A673 (cell line): ENCODE measurements around the gene CEP68. TPM values are rescaled to one million over a fixed set of nuclear protein-coding genes. Genes with fewer than 3 reads are reported as not detected.

Source experiments
- BruUV-seq: library from RNA; stranded (reverse); fragments of 400-500 nt; replicated peaks from 2 replicates; lab custom pipeline; 2021; lab: Mats Ljungman, UMichigan
- CTCF ChIA-PET: fragments of 300-600 bp; sonication (Branson Sonifier 250); formaldehyde crosslinking; loops from one replicate; lab custom pipeline; 2022; ENCODE audit warnings: antibody characterized with exemption; lab: Charles Lee
- POLR2A ChIA-PET: fragments of 300-600 bp; sonication (Branson Sonifier 250); formaldehyde crosslinking; loops from one replicate; lab custom pipeline; 2022; ENCODE audit warnings: antibody characterized with exemption; ENCODE audit not compliant: low non-redundant PET; lab: Charles Lee
- DNase-seq: peaks from one replicate; pipeline ENCODE4 v3.0.0-alpha.2; 2015; ENCODE audit warnings: low spot score
- H3K27ac ChIP-seq: fragments of 200-600 bp; sonication (generic); 2 replicates; pipeline ENCODE4 v1.5.1; 2016; ENCODE audit warnings: mixed run types, low read depth, mild to moderate bottlenecking, mixed read lengths, antibody characterized with exemption, low read length; ENCODE audit not compliant: poor library complexity, severe bottlenecking
- H3K27me3 ChIP-seq: fragments of 200-600 bp; sonication (generic); replicated peaks from 2 replicates; pipeline ENCODE4 v1.6.1; 2017; ENCODE audit warnings: mixed run types, low read depth, mild to moderate bottlenecking, mixed read lengths, antibody characterized with exemption, low read length; ENCODE audit not compliant: insufficient read depth, poor library complexity
- H3K36me3 ChIP-seq: fragments of 200-600 bp; sonication (generic); 2 replicates; pipeline ENCODE4 v1.6.1; 2016; ENCODE audit warnings: mixed run types, mild to moderate bottlenecking, mixed read lengths, antibody characterized with exemption, low read length; ENCODE audit not compliant: insufficient read depth, poor library complexity, severe bottlenecking
- H3K4me1 ChIP-seq: fragments of 200-600 bp; sonication (generic); 2 replicates; pipeline ENCODE4 v1.6.1; 2017; ENCODE audit warnings: mixed run types, mild to moderate bottlenecking, mixed read lengths, antibody characterized with exemption, low read length; ENCODE audit not compliant: insufficient read depth, poor library complexity, severe bottlenecking
- H3K4me3 ChIP-seq: fragments of 200-600 bp; sonication (generic); 2 replicates; pipeline ENCODE4 v1.5.1; 2016; ENCODE audit warnings: low read depth, mixed run types, mild to moderate bottlenecking, mixed read lengths, low read length; ENCODE audit not compliant: poor library complexity, severe bottlenecking
- H3K9me3 ChIP-seq: fragments of 200-600 bp; sonication (generic); 2 replicates; pipeline ENCODE4 v1.6.1; 2016; ENCODE audit warnings: mixed run types, low read depth, mild to moderate bottlenecking, mixed read lengths, antibody characterized with exemption, low read length; ENCODE audit not compliant: poor library complexity, severe bottlenecking
- EZH2 ChIP-seq: fragments of 200-600 bp; sonication (generic); IDR thresholded peaks from 2 replicates; pipeline ENCODE4 v1.6.1; 2017; ENCODE audit warnings: borderline replicate concordance, low read depth, mild to moderate bottlenecking, mixed read lengths, antibody characterized with exemption, low read length; ENCODE audit not compliant: poor library complexity, severe bottlenecking
- intact Hi-C: fragments of 100-400 bp; cut with micrococcal nuclease; formaldehyde crosslinking; loops from one replicate; pipeline ENCODE4 v1.10.0; 2022; ENCODE audit not compliant: unreplicated experiment
- total RNA-seq: library from RNA; stranded (reverse); gene quantifications from 2 replicates; pipeline ENCODE4 v1.2.3, GENCODE V29; 2021
- TF ChIP-seq, protein P1 (sequence below): fragments of 300-800, 200-600 bp; sonication (generic); conservative IDR thresholded peaks from 2 replicates; pipeline ENCODE4 v1.5.1; 2017; ENCODE audit warnings: low read depth, mild to moderate bottlenecking, antibody characterized with exemption, low read length, moderate library complexity, mixed read lengths

Gene CEP68
- total RNA-seq, 1 experiment from 2014 or later, result 10.1 TPM

GRCh38 chr2:65070856-65071255, 14.6 kb downstream of the CEP68 start:
- intact Hi-C loops, result no loop called here
- no peak overlapping the region for H3K27ac ChIP-seq
- no peak overlapping the region for H3K4me3 ChIP-seq
- no TSS peak for BruUV-seq
- peaks cover 44% of the 10 kb centered on the region for H3K36me3 ChIP-seq
- POLR2A ChIA-PET, result interaction anchor here (0.8 kb wide), 1 partner anchor 8 kb away, joined by 3 read pairs; no protein-coding TSS in a partner anchor
- H3K27me3 ChIP-seq, result no peaks in the 10 kb centered on the region
- TF ChIP-seq, protein P1, sequence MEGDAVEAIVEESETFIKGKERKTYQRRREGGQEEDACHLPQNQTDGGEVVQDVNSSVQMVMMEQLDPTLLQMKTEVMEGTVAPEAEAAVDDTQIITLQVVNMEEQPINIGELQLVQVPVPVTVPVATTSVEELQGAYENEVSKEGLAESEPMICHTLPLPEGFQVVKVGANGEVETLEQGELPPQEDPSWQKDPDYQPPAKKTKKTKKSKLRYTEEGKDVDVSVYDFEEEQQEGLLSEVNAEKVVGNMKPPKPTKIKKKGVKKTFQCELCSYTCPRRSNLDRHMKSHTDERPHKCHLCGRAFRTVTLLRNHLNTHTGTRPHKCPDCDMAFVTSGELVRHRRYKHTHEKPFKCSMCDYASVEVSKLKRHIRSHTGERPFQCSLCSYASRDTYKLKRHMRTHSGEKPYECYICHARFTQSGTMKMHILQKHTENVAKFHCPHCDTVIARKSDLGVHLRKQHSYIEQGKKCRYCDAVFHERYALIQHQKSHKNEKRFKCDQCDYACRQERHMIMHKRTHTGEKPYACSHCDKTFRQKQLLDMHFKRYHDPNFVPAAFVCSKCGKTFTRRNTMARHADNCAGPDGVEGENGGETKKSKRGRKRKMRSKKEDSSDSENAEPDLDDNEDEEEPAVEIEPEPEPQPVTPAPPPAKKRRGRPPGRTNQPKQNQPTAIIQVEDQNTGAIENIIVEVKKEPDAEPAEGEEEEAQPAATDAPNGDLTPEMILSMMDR, result no peak
- TF ChIP-seq EZH2, result no peak
- no peak for DNase-seq
- no peaks in the 10 kb centered on the region for H3K9me3 ChIP-seq
- CTCF ChIA-PET, result no interaction called here
- no peaks in the 10 kb centered on the region for H3K4me1 ChIP-seq

DNA sequence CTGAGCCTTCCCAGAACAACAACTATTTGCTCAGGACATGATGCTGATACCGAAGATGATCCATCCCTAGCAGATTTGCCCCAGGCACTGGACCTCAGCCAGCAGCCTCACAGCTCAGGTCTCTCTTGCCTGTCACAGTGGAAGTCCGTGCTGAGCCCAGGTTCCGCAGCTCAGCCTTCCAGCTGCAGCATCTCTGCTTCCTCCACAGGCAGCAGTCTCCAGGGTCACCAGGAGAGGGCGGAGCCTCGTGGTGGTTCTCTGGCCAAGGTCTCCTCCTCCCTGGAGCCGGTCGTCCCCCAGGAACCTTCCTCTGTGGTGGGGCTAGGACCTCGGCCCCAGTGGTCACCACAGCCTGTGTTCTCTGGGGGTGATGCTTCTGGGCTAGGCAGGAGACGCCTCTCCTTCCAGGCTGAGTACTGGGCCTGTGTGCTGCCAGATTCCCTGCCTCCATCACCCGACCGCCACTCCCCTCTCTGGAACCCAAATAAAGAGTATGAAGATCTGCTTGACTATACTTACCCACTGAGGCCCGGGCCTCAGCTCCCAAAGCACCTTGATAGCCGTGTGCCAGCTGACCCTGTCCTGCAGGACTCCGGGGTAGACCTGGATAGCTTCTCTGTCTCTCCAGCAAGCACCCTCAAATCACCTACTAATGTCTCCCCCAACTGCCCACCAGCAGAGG, 15.4 kb downstream of the CEP68 start:
- DNase-seq, result no peak
- no peaks in the 10 kb centered on the region for H3K27me3 ChIP-seq
- POLR2A ChIA-PET, result no interaction called here
- H3K9me3 ChIP-seq, result no peaks in the 10 kb centered on the region
- H3K36me3 ChIP-seq, result peaks cover 44% of the 10 kb centered on the region
- H3K4me1 ChIP-seq, result no peaks in the 10 kb centered on the region
- BruUV-seq, result no TSS peak
- CTCF ChIA-PET, result no interaction called here
- H3K27ac ChIP-seq, result no peak overlapping the region
- no peak overlapping the region for H3K4me3 ChIP-seq
- intact Hi-C loops, result no loop called here
- TF ChIP-seq EZH2, result no peak
- TF ChIP-seq, protein P1, result no peak

DNA sequence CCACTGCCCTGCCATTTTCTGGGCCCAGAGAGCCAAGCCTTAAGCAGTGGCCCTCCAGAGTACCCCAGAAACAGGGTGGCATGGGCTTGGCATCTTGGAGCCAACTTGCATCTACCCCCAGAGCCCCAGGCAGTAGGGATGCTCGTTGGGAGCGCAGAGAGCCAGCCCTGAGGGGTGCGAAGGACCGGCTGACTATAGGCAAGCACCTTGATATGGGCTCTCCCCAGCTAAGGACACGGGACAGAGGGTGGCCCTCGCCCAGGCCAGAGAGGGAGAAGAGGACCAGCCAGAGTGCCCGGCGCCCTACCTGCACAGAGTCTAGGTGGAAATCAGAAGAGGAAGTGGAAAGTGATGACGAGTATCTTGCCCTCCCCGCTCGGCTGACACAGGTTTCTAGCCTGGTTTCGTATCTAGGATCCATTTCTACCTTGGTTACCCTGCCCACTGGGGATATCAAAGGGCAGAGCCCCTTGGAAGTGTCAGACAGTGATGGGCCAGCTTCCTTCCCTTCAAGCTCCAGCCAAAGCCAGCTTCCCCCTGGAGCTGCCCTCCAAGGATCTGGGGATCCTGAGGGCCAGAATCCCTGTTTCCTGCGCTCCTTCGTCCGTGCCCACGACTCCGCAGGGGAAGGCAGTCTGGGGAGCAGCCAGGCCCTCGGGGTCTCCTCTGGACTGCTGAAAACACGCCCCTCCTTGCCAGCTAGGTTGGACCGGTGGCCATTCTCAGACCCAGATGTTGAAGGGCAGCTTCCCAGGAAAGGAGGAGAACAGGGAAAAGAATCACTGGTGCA, 16.2 kb downstream of the CEP68 start:
- intact Hi-C loops, result no loop called here
- POLR2A ChIA-PET, result no interaction called here

More for the DNA sequence above, 16.2 kb downstream of the CEP68 start:
- H3K4me3 ChIP-seq, result no peak overlapping the region
- no peaks in the 10 kb centered on the region for H3K27me3 ChIP-seq
- TF ChIP-seq, protein P1, result no peak
- no peak for TF ChIP-seq EZH2
- H3K9me3 ChIP-seq, result no peaks in the 10 kb centered on the region
- no peaks in the 10 kb centered on the region for H3K4me1 ChIP-seq
- H3K36me3 ChIP-seq, result peaks cover 44% of the 10 kb centered on the region
- BruUV-seq, result no TSS peak
- CTCF ChIA-PET, result interaction anchor here (1.1 kb wide), 1 partner anchor 97 kb away, joined by 4 read pairs; no protein-coding TSS in a partner anchor
- no peak overlapping the region for H3K27ac ChIP-seq
- no peak for DNase-seq
